ENCODE results near the gene MBD3L2B.

The MBD3L2B gene

DNA sequence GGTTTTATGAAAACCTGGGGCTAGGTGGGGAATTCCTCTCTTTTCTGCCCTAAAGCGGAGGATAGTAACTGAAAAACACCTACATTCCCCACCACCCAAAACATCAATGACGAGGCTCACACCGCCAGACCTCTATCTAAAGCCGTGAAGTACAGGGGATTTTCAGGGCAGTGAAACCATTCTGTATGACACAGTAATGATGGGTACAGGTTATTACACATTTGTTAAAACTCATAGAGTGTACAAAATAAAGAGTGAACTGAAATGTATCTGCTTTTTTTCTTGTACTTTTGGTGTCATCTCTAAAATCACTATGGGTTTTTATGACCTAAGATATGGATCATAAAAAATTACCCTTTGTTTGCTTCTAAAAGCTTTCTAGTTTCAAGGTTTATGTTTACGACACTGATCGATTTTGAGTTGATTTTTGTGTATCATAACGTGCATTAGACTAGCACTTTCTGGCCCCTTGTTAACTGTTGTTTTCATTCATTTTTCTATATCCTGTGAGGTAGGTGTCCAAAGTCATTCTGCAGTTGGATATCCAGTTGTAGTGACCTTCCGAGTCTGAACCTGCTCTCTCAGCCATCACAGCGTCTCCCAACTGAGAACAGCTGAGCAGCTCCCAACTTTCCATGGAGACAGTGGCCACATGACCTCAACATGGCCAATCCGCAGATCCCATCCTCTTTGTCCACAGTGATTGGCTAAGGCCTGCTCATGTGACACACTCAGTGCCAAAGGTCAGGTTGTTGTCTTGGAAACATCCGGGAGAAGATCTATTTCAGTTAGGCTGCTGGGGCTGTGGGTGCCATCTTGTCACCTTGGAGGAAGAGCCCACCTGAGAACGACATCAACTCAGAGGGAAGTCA, 10.3 kb downstream of the MBD3L2B start:
- DNase-seq, result no peak

GRCh38 chr19:7007859-7008258, 13.4 kb downstream of the MBD3L2B start:
- no peak for DNase-seq

DNA sequence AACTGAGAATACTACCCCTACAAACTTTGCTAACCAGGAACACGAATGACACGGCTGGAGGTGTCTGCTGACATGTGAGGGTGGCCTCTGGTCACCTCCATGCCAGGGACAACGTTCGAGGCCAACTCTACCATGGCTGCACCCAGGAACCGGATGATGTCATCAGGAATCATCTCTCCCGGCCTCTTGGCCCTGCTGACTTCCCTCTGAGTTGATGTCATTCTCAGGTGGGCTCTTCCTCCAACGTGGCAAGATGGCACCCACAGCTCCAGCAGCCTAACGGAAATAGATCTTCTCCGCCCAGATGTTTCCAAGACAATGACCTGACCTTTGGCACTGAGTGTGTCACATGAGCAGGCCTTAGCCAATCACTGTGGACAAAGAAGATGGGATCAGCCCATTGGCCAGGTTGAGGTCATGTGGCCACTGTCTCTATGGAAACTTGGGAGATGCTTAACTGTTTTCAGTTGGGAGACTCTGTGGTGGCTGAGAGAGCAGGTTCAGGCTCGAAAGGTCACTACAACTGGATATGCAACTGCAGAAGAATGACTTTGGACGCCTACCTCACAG, 15.0 kb downstream of the MBD3L2B start:
- no peak for DNase-seq

DNA sequence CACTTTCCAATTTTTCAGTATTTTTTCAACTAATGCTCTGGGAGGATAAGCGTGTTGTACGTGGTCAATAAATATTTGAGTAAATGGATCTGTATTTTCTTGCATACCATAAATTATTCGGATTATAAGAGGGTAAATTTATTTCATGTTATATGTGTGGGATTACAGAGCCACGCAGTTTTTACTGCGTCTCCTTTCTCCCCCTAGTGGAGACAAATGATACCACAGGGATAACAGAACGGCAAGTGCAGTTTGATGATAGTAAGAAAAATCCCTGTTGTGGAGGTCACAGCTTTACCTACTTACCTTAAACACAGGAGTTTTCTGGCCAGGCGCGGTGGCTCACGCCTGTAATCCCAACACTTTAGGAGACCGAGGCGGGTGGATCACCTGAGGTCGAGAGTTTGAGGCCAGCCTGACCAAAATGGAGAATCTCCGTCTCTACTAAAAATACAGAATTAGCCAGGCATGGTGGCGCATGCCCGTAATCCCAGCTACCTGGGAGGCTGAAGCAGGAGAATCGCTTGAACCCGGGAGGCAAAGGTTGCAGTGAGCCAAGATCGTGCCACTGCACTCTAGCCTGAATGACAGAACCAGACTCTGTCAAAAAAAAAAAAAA, 16.8 kb downstream of the MBD3L2B start:
- peak; percentile 62 for DNase-seq

DNA sequence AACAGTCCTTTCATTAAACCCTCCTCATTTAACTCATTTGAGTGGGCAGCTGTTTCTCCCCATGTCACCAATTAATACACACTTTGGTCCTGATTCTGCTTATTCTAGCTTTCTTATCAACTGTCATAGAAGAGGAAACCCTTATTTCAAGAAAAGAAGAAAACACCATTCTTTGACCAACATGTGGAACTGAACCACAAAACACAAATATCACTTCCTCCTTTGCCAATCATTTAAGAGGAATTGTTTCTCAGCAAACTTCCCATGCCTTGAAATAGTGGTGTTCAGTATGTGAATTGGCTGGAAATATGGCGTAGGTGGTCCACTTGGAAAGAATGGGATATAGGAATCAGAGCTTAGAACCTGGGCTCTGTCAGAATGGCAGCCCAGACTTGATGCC, 20.4 kb downstream of the MBD3L2B start:
- DNase-seq, result no peak

GRCh38 chr19:7000333-7000732, 20.9 kb downstream of the MBD3L2B start:
- DNase-seq, result no peak

DNA sequence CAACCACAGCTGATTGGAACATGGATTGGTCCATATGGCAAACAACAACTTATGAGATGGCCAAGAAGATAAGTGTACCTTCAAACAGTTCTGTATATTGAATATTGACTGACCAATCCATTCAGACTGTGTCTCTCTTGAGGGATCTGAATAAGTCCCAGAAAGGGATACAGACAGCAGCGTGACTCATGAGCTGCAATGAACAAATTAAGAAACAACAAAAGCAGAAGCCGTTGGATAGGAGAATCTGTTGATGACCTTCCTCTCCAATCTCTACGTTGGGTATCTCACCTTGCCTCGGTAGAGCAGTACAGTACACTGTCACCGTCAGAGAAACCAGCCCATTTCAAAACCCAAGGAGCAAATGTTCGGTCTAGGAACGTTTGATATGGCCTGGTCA, 21.3 kb downstream of the MBD3L2B start:
- no peak for DNase-seq

DNA sequence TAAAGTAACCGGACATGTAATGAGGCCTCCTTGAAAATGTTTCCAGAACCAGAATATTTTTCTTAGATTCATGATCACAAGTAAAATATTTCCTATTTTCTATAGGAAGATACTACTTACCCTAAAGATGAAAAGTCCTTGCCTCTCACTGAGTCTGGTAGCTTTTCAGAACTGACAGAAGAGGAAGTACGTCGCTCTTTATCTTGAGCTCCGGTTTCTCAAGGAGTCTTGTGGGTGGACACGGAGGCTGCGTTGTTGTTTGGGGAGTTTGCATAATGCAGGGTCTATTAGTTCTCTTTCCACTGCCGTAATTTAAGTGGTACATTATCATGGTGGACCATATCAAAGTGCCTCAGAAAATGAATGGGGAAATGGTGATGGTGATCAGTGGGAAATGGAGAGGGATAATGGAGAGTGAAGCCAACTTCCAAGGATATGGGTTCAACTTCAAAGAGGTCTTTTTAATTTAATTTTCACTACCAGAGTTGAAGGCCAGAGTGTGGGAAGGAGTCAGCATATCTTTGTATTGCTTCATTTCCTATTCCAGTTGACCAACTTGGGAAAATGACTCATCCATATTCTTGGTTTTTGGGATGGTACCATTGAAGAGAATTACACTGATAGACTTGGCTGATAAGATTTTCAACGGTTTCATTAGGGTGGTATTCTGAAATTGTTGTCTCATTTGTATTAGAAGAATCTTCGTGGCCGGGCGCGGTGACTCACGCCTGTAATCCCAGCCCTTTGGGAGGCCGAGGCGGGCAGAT, 23.4 kb downstream of the MBD3L2B start:
- DNase-seq, result peak; percentile 70

DNA sequence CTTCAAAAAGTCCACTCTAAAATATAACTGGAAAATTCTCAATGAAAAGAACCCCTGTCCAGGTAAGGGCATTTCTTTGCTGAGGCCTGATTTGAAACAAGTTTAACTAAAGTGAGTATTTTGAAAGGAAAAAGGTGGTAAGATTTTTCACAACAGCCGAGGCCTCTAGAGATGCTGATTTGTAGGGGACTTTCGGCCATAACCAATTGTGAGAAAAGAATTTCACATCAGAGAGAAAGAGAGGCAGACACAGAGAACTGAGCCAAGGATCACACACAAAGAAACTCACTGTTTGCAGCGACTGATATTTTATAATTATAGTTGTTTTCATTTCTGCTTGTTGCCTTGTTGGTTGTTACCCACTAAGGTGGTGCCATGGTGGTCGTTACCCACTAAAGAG, 24.4 kb downstream of the MBD3L2B start:
- DNase-seq, result no peak

GRCh38 chr19:6995054-6995453, 26.2 kb downstream of the MBD3L2B start:
- no peak for DNase-seq

GRCh38 chr19:6988257-6988656, 33.0 kb downstream of the MBD3L2B start:
- DNase-seq, result no peak

GRCh38 chr19:6987850-6988249, 33.4 kb downstream of the MBD3L2B start:
- DNase-seq, result no peak

GRCh38 chr19:6983448-6983847, 37.8 kb downstream of the MBD3L2B start:
- DNase-seq, result no peak

DNA sequence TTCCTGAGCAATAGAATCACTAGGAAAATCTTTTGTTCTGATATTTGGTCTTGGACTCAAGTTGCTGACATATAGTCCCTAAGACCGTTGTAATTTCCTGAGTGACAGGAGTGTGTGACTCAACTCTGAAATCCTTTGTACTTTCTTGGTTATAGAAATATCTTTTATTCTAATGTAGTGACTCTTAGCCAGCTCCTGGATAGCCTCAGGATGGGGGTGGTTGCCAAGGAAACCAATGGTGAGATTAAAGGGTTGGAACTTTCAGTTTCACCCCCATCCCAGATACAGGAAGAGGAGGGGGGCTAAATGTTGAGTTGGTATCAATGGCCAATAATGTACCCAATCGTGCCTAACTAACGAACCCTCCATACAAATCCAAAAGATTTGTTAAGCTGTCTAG, 41.8 kb downstream of the MBD3L2B start:
- DNase-seq, result no peak

DNA sequence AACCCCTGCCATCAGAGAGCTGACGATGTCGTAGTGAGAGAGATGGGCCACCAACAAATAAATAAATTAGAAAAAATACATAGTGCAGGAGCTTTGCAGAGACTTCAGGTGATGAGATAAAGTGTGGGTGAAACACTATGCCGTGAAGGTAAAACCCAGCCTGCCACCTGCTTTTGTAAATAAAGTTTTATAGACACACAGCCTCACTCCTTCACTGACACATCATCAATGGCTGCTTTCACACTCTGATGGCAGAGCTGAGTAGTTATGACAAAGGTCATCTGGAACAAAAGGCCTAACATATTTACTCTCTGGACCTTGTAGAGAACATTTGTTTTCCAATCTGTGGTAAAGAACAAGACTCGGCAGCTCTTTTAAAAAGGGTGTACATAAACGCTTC, 45.0 kb downstream of the MBD3L2B start:
- no peak for DNase-seq

DNA sequence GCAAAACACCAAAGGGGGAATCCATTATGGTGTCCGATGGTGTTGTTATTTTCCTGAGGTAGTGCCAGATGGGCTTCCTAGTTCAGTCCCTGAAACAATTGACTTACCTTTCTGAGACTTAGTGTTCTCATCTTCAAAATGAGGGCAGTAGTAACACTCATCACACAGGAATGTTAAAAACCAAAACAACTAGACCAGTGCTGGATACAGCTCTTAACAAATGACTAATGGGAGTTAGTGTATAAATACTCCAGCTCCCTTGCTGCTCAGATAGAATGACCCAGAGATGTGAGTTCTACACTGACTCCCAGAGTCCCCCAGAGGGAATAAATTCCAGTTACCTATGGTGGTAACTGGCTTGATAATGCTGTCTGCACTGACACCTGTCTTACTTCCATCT, 49.9 kb downstream of the MBD3L2B start:
- no peak for DNase-seq

GRCh38 chr19:6970443-6970842, 50.8 kb downstream of the MBD3L2B start:
- DNase-seq, result peak; percentile 73

DNA sequence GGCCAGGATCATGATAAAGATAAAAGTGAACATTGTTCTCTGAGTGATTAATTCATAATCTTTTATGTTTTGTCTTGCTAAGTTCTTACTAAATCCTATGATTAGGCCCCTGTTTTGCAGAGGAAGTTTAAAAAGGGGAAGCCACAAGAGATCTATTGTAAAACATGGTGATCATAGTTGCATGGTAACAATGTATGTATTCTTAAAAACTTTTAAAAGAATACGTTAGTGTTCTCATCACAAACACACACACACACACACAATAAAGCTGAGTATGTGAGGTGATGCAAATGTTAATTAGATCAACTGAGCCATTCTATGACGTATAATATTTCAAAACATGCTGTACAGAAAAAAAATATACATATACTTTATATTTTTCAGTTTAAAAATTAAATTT, 51.2 kb downstream of the MBD3L2B start:
- DNase-seq, result peak; percentile 46

DNA sequence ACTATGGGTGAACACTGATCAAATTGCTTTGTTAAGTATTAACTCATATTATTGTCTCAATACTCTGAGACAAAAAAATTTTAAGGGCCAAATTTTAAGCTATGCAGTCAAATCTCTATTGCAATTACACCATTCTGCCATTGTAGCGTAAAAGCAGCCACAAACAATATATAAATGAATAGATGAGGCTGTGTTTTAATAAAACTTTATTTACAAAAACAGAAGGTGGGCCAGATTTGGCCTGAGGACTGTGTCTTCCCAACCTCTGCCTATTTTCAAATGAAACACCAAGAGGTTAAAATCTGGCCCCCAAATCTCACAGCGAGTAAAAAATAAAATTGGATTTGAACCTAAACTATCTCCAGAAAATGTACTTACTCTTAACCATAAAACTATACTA, 51.7 kb downstream of the MBD3L2B start:
- no peak for DNase-seq
